Sigmoid colon (tissue), 7 donors: ENCODE measurements around the gene TBC1D2. TPM values are rescaled to one million over a fixed set of nuclear protein-coding genes. Genes with fewer than 3 reads are reported as not detected.
"Not testable (repeated sequence)": the region's sequence is repeated elsewhere in the genome, so short reads cannot be mapped to it uniquely, and the experiment has no call there.

Experiments
- DNase-seq: peaks from one replicate; pipeline ENCODE4 v3.0.0-alpha.2; 2019
- H3K27ac ChIP-seq, 4 donors: fragments of 200-600 bp; sonication (generic); one replicate each; pipeline ENCODE4 v1.5.1; 2016 to 2019; ENCODE audit warnings: mild to moderate bottlenecking in 1 of 4
- H3K27me3 ChIP-seq, 3 donors: fragments of 200-600 bp; sonication (generic); one replicate each; pipeline ENCODE4 v1.5.1; 2019; ENCODE audit warnings: mild to moderate bottlenecking in 1 of 3
- H3K36me3 ChIP-seq, 4 donors: fragments of 200-600 bp; sonication (generic); one replicate each; pipeline ENCODE4 v1.5.1; 2016 to 2019
- H3K4me1 ChIP-seq, 4 donors: fragments of 200-600 bp; sonication (generic); one replicate each; pipeline ENCODE4 v1.5.1; 2017 to 2019
- H3K4me3 ChIP-seq, 4 donors: fragments of 200-600 bp; sonication (generic); one replicate each; pipeline ENCODE4 v1.5.1; 2017 to 2019; ENCODE audit warnings: mild to moderate bottlenecking in 2 of 4, moderate library complexity in 1 of 4
- H3K9me3 ChIP-seq, 4 donors: fragments of 200-600 bp in 3 of 4; sonication (generic) in 3 of 4; one replicate each; pipeline versions ENCODE4 v1.5.1 to v1.6.1; 2013 to 2019
- CTCF ChIP-seq, 4 experiments: fragments of 450-650 bp in 3 of 4; fragments of 200-600 bp in 1 of 4; IDR thresholded peaks; one replicate each; pipeline ENCODE4 v1.5.1; 2016 to 2019; ENCODE audit warnings: antibody characterized with exemption in 4 of 4, mild to moderate bottlenecking in 3 of 4, moderate library complexity in 2 of 4
- EP300 ChIP-seq, 4 donors: sonication (generic); formaldehyde crosslinking; IDR thresholded peaks; one replicate each; pipeline ENCODE4 v1.6.1; 2017; ENCODE audit warnings: antibody characterized with exemption in 4 of 4
- POLR2A ChIP-seq, 2 donors: fragments of 450-650 bp; IDR thresholded peaks; one replicate each; pipeline ENCODE4 v1.6.1; 2016; ENCODE audit warnings: antibody characterized with exemption in 2 of 2, mild to moderate bottlenecking in 2 of 2, moderate library complexity in 2 of 2
- POLR2AphosphoS5 ChIP-seq, 4 donors: sonication (generic); formaldehyde crosslinking; IDR thresholded peaks; one replicate each; pipeline ENCODE4 v1.6.1; 2017; ENCODE audit warnings: antibody characterized with exemption in 4 of 4
- WGBS, 2 donors: extraction: QIAGEN DNeasy Blood & Tissue Kit; methylation state at CpG; one replicate each; pipeline ENCODE4 v1.1.7; 2013; 5-methylcytosine and 5-hydroxymethylcytosine counted together
- intact Hi-C: fragments of 100-400 bp; cut with DNase I; formaldehyde crosslinking; loops from one replicate; pipeline ENCODE4 v1.15.1; 2023
- polyA plus RNA-seq, 3 donors: library from polyadenylated mRNA; stranded (reverse); fragments of 200-250 nt; gene quantifications; one replicate each; pipeline ENCODE4 v1.2.3, GENCODE V29; 2013
- total RNA-seq, 4 donors: library from RNA; depleted of rRNA; stranded (reverse); fragments of >200 nt; gene quantifications; one replicate each; pipeline ENCODE4 v1.1.0, GENCODE V29; 2016
- donor health status: healthy with polysubstance abuse.
- donor health status: Bipolar disorder and iron deficiency.
- donor health status: healthy.

TBC1D2 gene
- total and polyA plus RNA-seq, 7 donors = 4.8 to 23.8 (median 13.3) TPM

DNA sequence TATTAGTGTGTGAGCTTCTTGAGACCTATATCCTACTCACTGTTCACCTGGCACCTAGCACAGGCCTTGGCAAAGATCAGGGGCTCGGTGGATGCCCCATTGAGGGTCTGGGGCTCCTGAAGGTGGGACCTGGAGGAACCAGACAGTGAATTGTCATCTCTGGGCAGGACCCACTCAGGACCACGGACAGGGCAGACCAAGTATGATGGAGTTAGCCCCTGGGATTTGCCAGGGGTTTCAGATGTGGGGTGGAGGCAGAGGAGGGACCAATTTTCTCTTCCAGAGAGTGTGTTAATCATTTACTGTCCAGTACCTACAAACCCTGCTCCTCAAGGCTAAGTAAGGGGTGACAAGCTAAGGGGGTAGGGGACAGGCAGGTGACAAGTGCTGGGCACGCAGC, 29.3 kb upstream of the TBC1D2 start:
- intact Hi-C loops = no loop called here
- Histone ChIP-seq H3K27ac (no peak overlapping the region), H3K36me3 (no peaks in the 10 kb centered on the region), H3K27me3 (peaks cover 0 to 5% (median 0%) of the 10 kb centered on the region in 3 donors), H3K9me3 (no peaks in the 10 kb centered on the region), H3K4me1 (no peaks in the 10 kb centered on the region), H3K4me3 (no peak overlapping the region)
- DNase-seq = no peak
- 67 to 70% methylated on average over 3 of the region's 3 CpGs for WGBS, 2 donors
- no peak for TF ChIP-seq POLR2AphosphoS5 (IDR thresholded peaks at IDR 0.05)
- no peak for TF ChIP-seq POLR2A (IDR thresholded peaks at IDR 0.05)
- TF ChIP-seq EP300 (IDR thresholded peaks at IDR 0.05) = no peak

GRCh38 chr9:98283143-98283542, 27.7 kb upstream of the TBC1D2 start:
- H3K36me3 ChIP-seq, H3K4me1 ChIP-seq, intact Hi-C loops, H3K9me3 ChIP-seq, H3K27ac ChIP-seq, DNase-seq, H3K27me3 ChIP-seq, H3K4me3 ChIP-seq: not testable (repeated sequence)
- 80 to 86% methylated on average over 7 of the region's 7 CpGs for WGBS, 2 donors

DNA sequence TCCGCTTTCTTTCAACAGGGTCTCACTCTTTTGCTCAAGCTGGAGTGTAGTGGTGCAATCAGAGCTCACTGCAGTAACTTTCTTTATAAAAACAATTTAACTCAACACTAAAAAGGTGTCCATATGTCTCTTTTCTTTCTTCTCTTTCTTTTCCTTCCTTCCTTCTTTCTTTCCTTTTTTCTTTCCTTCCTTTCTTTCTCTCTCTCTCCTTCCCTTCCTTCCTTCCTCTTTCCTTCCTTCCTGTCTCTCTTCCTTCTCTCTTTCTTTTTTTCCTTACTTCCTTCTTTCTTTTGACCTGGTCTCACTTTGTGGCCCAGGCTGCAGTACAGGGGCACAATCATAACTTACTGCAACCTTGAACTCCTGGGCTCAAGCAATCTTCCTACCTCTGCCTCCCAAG, 25.8 kb upstream of the TBC1D2 start:
- H3K36me3 ChIP-seq = no peaks in the 10 kb centered on the region
- intact Hi-C loops = no loop called here
- no peak overlapping the region for H3K27ac ChIP-seq
- no peak overlapping the region for H3K4me3 ChIP-seq
- no peaks in the 10 kb centered on the region for H3K9me3 ChIP-seq
- no peak for DNase-seq
- H3K4me1 ChIP-seq = no peaks in the 10 kb centered on the region
- no peak for TF ChIP-seq POLR2A (IDR thresholded peaks at IDR 0.05)
- no peak for TF ChIP-seq EP300 (IDR thresholded peaks at IDR 0.05)
- no peak for TF ChIP-seq POLR2AphosphoS5 (IDR thresholded peaks at IDR 0.05)
- TF ChIP-seq CTCF (IDR thresholded peaks at IDR 0.05) = no peak
- 88 to 90% methylated on average over 1 of the region's 1 CpG for WGBS, 2 donors
- H3K27me3 ChIP-seq = peaks cover 0 to 5% (median 0%) of the 10 kb centered on the region in 3 donors

GRCh38 chr9:98280574-98280973, 25.1 kb upstream of the TBC1D2 start:
- intact Hi-C loops = no loop called here
- Histone ChIP-seq H3K27me3 (peaks cover 0 to 5% (median 0%) of the 10 kb centered on the region in 3 donors), H3K9me3 (no peaks in the 10 kb centered on the region), H3K36me3 (no peaks in the 10 kb centered on the region), H3K27ac (no peak overlapping the region), H3K4me1 (no peaks in the 10 kb centered on the region), H3K4me3 (no peak overlapping the region)
- no peak for DNase-seq
- TF ChIP-seq CTCF (IDR thresholded peaks at IDR 0.05) (no peak), EP300 (IDR thresholded peaks at IDR 0.05) (no peak), POLR2AphosphoS5 (IDR thresholded peaks at IDR 0.05) (no peak)
- 73 to 79% methylated on average over 6 of the region's 6 CpGs for WGBS, 2 donors

GRCh38 chr9:98280162-98280561, 24.7 kb upstream of the TBC1D2 start:
- H3K4me1 ChIP-seq = no peaks in the 10 kb centered on the region
- H3K27me3 ChIP-seq = peaks cover 0 to 5% (median 0%) of the 10 kb centered on the region in 3 donors
- intact Hi-C loops = no loop called here
- H3K4me3 ChIP-seq = no peak overlapping the region
- WGBS, 2 donors = 70 to 81% methylated on average over 2 of the region's 2 CpGs
- DNase-seq = no peak
- TF ChIP-seq POLR2AphosphoS5 (IDR thresholded peaks at IDR 0.05) (no peak), CTCF (IDR thresholded peaks at IDR 0.05) (no peak), EP300 (IDR thresholded peaks at IDR 0.05) (no peak), POLR2A (IDR thresholded peaks at IDR 0.05) (no peak)
- H3K9me3 ChIP-seq = no peaks in the 10 kb centered on the region
- H3K27ac ChIP-seq = no peak overlapping the region
- H3K36me3 ChIP-seq = no peaks in the 10 kb centered on the region

DNA sequence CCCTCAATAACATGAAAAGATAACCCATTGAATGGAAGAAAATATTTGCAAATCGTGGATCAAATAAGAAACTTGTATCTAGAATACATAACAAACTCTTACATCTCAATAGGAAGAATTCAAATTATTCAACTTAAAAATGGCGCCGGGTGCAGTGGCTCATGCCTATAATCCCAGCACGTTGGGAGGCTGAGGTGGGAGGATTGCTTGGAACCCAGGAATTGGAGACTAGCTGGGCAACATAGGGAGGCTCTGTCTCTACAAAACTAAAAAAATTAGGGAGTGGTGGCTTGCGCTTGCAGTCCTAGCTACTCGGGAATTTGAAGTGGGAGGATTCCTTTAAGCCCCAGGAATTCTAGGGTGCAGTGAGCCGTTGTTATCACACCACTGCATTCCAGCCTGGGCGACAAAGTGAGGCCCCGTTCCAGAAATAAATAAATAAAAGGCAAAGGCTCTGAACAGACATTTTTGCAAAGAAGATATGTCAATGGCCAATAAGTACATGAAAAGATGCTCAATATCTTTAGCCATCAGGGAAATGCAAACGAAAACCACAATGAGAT, 21.5 kb upstream of the TBC1D2 start:
- Histone ChIP-seq H3K4me3 (no peak overlapping the region), H3K27ac (no peak overlapping the region), H3K9me3 (no peaks in the 10 kb centered on the region), H3K4me1 (no peaks in the 10 kb centered on the region), H3K27me3 (peaks cover 0 to 13% (median 0%) of the 10 kb centered on the region in 3 donors), H3K36me3 (no peaks in the 10 kb centered on the region)
- 80 to 83% methylated on average over 10 of the region's 10 CpGs for WGBS, 2 donors
- no peak for DNase-seq
- intact Hi-C loops = no loop called here
- TF ChIP-seq POLR2AphosphoS5 (IDR thresholded peaks at IDR 0.05) = no peak
- no peak for TF ChIP-seq POLR2A (IDR thresholded peaks at IDR 0.05)
- no peak for TF ChIP-seq CTCF (IDR thresholded peaks at IDR 0.05)
- TF ChIP-seq EP300 (IDR thresholded peaks at IDR 0.05) = no peak
